Renal pelvis (tissue), 4 donors: ENCODE results near the gene FLNB. TPM values are rescaled to one million over a fixed set of nuclear protein-coding genes. Genes with fewer than 3 reads are reported as not detected.

ENCODE experiments used
- DNase-seq: peaks from one replicate; pipeline ENCODE4 v3.0.0-alpha.2; 2013
- polyA plus RNA-seq, 3 donors: library from polyadenylated mRNA; unstranded; fragments of 120-200 nt; gene quantifications; one replicate each; pipeline ENCODE4 v1.2.1, GENCODE V29; 2013; ENCODE audit not compliant: insufficient read length in 3 of 3

FLNB gene
- polyA plus RNA-seq, 3 donors = 174 to 181 (median 181) TPM

DNA sequence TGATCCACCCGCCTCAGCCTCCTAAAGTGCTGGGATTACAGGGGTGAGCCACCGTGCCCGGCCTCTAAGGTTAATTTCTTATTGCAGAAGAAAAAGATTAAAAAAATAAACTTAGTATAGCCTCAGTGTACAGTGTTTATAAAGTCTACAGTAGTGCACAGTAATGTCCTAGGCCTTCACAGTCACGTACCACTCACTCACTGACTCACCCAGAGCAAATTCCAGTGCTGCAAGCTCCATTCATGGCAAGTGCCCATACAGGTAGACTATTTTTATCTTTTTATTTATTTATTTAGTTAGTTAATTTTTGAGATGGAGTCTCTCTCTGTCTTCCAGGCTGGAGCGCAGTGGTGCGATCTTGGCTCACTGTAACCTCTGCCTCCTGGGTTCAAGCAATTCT lies 3.2 kb upstream of the FLNB start:
- no peak for DNase-seq

GRCh38 chr3:58005669-58006068 lies 2.6 kb upstream of the FLNB start:
- no peak for DNase-seq

DNA sequence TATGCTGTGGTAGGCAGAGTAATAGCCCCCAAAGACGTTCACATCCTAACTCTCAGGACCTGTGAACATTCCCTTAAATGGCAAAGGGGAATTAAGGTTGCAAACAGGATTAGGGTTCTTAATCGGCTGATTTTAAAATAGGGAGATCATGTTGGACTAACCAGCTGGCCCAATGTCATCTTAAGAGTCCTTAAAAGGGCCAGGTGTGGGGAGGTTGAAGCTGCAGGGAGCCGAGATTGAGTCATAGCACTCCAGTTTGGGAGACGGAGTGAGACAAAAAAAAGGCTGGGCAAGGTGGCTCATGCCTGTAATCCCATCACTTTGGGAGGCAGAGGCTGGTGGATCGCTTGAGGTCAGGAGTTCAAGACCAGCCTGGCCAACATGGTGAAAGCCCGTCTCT lies 1.6 kb upstream of the FLNB start:
- DNase-seq = no peak

DNA sequence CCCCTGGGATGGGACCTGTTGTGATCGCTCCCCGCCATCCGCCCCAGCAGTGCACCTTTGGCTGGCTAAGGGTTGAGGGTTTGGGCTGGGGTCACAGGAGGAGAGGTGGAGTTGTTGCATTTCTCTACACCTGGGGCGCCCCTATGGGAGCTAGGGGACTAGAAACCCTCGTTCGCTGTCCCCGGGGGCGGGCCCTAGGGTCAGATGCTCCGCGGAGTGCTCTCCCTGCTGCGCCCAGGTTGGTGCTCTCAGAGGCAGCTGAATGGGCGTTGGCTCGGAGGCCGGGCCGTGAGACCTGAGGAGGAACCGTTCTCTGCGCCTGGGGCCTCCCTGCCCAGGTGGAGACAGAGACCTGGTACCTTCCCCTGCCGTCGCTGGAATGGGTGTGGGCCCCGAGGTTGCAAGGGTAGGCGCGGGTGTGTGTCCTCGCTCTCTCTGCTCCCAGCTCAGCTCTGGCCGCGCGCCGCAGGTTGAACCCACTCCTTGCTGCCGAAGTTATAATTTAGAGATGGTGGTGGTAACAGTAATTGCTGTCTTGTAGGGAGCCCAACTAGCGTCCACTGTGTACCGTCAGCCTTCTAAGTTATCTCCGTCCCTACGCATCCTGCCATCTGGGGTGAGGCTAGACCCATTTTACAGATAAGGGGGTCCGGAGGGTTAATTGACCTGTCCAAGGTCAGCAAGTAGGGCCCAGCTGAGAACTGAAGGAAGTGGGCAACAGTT lies 965 bp downstream of the FLNB start:
- DNase-seq = no peak

DNA sequence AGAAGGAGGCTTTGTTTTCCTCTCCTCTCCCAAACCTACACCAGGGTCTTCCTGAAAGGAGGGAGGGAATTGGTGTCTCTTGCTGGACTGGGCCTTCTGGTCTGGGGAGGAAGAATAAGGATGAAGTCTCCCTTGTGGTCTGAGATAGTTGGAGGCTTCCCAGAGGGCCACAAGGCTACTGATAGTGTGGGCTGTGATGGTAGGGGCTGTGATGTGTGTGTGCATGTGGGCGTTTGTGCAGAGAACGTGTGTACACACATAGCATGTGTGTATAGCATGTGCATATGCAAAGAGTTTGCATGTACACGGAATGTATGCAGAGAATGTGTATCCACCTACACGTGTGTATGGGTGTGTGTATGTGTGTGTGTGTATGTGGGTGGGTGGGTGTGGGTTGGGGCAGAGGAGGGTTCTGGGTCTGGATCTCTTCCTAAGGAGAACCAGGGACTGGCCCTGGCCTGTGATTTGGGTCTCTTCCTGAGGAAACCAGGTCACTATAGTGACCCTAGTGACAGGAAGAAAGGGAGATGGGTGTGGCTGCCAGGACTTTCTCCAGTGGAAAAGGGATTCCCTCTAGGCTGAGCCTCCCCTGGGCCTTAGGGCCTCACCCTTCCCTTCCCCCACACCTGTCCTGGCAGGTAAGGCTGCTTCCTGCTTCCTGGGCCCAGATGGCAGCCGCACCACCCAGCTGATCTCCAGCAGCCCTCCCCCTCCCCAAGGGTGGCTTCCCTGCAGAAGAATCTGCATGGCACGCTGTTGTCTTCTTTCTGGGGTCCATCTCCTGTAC lies 1.7 kb downstream of the FLNB start:
- DNase-seq = no peak

DNA sequence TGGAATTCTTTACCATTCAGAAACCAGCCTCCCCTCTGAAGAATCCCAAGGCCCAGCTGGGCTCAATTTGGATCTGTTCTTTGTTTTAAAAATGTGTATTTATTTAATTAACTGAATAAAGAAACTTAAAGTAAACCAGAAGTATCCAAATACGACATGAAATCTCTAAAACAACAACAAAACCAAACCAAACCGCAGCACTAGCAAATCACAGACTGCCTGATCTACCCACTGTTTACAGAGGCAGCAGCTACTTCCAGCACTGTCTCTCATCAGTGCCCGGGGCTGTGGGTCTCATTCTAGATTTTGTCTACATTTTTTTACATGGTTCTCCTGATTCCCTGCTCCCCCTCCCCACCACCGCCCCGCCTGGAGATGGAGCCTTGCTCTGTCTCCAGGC lies 2.3 kb downstream of the FLNB start:
- DNase-seq = no peak

GRCh38 chr3:58011580-58011979 lies 3.4 kb downstream of the FLNB start:
- DNase-seq = no peak

GRCh38 chr3:58012302-58012701 lies 4.1 kb downstream of the FLNB start:
- DNase-seq = no peak

GRCh38 chr3:58013099-58013498 lies 4.9 kb downstream of the FLNB start:
- DNase-seq = no peak

- no peak for DNase-seq
Observed at GRCh38 chr3:58013973-58014649, 5.9 kb downstream of the FLNB start.

DNA sequence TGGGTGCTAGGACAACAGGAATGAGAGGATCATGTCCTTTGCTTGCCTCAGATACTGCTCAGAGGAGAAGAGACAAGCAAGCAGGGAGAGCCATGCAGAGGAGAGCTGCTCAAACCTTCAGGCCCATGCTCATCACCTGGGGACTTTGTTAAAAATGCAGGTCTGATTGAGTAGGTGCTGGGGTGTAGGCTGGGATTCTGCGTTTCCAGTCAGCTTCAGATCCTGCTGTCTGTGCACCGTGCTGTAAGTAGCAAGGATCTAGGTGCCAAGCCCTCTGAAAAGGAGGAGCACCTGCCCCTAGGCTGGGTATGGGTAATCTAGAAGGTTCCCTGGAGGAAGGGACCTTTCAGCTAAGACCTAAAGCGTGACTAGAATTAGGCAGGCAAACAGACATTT lies 7.3 kb downstream of the FLNB start:
- DNase-seq = no peak

GRCh38 chr3:58016710-58017109 lies 8.5 kb downstream of the FLNB start:
- no peak for DNase-seq

GRCh38 chr3:58018892-58019742 lies 10.9 kb downstream of the FLNB start:
- no peak for DNase-seq

GRCh38 chr3:58020783-58021071 lies 12.5 kb downstream of the FLNB start:
- DNase-seq = no peak

DNA sequence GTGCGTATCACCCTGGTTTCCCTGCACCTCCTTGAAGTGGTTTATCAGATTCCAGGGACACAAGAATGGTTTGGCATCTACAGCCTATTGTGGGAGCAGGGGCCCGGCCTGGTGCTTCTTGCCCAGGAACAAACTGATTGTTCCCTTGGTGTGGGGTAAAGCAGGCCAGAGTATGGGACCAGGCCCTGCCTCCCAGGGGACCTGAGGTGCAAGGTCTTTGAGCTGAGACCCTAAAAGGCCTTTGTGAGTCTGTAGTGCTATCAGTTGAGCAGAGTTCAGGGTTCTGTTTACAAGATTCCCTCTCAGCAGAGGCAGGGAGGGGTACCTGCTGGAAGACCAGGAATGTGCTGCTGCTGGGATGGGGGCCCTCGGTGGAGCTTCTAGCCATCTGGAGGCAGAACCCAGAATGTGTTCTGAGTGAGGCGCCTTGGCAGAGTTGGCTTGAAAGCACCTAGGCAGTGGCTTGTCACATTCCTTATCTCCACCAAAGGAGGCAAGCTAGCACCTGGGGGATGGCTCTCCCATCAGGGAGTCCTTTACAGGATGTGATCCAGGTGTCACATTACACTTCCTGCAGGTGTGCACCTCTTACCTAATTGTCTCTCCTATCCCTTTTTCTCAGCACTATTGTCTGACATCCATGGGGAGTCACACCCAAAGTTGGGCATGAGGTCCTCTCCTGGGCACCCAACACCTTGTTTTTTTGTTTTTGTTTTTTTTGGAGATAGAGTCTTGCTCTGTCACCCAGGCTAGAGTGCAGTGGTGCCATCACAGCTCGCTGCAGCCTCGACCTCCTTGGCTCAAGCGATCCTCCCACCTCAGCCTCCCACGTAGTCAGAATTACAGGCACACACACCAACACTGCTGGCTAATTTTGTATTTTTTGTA lies 13.1 kb downstream of the FLNB start:
- DNase-seq = no peak

DNA sequence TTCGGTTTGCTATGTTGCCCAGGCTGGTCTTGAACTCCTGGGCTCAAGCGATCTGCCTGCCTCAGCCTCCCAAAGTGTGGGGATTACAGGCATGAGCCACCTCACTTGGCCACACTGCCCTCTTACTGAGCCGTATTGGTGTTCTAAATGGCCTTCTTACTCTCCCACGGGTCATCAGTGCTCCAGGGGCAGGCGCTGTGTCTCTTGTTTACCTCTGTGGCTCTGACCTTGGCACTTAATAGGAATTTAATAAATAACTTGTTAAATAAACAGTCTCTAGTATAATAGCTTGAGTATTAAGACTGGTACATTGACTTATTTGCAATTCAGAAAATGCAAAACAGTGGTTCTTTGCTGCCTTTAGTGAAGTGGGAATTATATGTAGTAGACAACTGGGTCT lies 13.7 kb downstream of the FLNB start:
- no peak for DNase-seq

DNA sequence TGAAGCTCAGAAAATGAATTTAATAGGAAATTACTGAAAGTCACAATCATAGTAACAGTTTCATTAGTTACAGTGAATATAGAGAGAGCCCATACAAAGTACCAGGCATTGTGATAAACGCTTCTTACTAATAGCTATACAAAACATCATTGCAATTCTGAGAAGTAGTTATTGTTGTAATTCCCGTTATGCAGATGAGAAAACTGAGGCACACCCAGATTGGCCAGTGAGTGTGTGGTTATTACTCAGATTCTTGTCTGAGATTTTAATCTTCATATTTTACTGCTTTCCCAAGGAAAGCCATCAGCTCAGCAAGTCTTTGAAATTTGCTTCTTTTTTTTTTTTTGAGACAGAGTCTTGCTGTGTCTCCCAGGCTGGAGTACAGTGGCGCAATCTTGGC lies 14.3 kb downstream of the FLNB start:
- no peak for DNase-seq

DNA sequence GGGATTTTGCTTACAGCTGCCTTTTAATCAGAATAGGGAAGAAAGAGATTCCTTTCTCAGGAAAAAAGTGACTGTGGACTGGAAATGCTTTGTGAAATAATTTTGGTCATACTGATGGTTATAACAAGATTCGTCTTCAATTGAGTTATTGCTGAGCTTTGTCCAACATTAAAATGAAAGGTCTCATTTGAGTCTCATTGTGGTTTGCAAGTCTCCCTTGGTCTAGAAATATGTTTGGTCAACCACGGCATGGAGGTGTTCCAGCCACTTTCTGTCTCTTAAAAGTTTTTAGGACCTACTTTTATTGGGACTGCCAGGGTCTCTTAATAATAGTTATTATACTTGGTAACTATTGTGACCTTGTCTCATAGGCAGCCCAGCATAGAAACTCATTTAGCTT lies 15.3 kb downstream of the FLNB start:
- no peak for DNase-seq

DNA sequence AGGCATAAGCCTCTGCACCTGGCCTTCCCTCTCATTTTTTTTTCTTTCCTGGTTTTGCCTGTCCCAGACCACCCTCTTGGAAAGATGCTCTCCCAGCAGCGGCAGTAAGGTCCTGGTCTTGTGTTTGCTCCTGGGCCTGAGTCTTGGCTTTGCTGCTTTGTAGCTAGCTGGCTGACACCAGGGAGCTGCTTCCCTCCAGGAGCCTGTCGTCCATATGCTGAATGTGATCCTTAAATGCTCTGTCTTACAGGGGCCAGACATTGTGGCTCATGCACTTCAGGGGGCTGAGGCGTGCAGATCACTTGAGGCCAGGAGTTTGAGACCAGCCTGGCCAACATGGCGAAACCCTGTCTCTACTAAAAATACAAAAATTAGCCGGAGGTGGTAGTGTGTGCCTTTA lies 17.2 kb downstream of the FLNB start:
- no peak for DNase-seq

DNA sequence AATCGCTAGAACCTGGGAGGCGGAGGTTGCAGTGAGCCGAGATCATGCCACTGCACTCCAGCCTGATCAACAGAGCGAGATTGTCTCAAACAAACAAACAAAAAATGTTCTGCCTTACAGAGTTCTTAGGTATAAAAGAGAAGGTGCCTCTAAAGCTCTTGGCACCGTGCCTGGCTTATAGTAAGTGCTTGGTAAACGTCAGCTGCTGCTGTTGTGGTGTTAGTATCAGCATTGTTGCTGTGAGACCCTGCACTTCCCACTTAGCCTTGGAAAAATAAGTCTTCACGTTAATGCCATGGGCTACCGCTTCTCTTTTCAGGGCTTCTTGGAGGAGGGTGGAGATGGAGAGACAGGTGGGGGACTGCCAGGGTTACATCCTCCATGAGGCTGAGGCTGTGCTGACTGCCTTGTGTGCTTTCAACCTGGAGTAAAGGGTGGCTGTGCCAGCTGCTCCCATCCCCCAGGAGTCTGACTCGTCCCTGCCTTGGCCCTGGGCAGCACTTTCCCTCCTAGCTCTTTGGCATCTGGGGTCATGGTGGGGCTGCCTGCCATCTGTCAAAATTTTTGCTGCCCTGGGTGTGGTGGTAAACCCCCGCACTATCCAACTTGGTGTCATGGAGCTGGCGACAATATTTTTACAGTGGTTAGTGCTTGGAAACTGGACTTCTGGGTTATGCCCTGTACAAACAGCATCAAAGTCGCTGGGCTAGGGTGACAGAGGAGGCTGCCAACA lies 17.8 kb downstream of the FLNB start:
- no peak for DNase-seq

DNA sequence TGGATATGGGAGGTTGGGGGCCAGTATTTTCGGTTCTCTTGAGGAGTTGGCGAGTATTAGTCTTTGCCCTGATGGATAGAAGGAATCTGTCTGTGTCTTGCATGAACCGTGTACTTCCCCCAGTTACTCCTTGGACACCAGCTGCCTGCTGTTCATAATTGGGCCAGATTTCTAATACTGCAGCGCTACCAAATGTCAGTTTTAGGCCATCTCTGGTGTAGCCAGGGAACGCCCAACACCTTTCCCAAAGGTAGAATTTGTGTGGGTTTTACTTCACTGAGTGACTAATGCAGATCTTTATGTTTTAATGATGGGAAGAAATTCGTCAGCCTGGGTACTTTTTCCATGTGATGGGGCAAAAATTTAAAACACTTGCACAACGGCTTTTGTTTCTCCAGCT lies 18.4 kb downstream of the FLNB start:
- no peak for DNase-seq
